GM10847 (cell line): ENCODE measurements around the gene STRIP1.

Experiments used
- POLR2A ChIP-seq: IDR thresholded peaks from 2 replicates; pipeline ENCODE4 v1.6.1; 2011; ENCODE audit not compliant: insufficient read length; ENCODE audit errors: extremely low read depth

Gene STRIP1

GRCh38 chr1:110056776-110057175 lies 22.4 kb downstream of the STRIP1 start:
- TF ChIP-seq POLR2A, result no peak

- TF ChIP-seq POLR2A, result no peak
These were observed 23.6 kb downstream of the STRIP1 start for GRCh38 chr1:110057963-110058518.

GRCh38 chr1:110058591-110058990 lies 24.2 kb downstream of the STRIP1 start:
- no peak for TF ChIP-seq POLR2A

GRCh38 chr1:110059133-110059863 lies 24.9 kb downstream of the STRIP1 start:
- no peak for TF ChIP-seq POLR2A

- TF ChIP-seq POLR2A, result no peak
These were observed 25.7 kb downstream of the STRIP1 start for GRCh38 chr1:110060034-110060661.

- TF ChIP-seq POLR2A, result no peak
These were observed 26.2 kb downstream of the STRIP1 start for GRCh38 chr1:110060662-110061060.

- TF ChIP-seq POLR2A, result no peak
These were observed 26.9 kb downstream of the STRIP1 start for GRCh38 chr1:110061341-110061740.

GRCh38 chr1:110062612-110063011 lies 28.2 kb downstream of the STRIP1 start:
- no peak for TF ChIP-seq POLR2A

GRCh38 chr1:110063781-110064180 lies 29.4 kb downstream of the STRIP1 start:
- TF ChIP-seq POLR2A, result no peak

- TF ChIP-seq POLR2A, result no peak
These were observed 30.3 kb downstream of the STRIP1 start for GRCh38 chr1:110064576-110065337.

- no peak for TF ChIP-seq POLR2A
These were observed 31.4 kb downstream of the STRIP1 start for GRCh38 chr1:110065841-110066240.

- no peak for TF ChIP-seq POLR2A
These were observed 33.1 kb downstream of the STRIP1 start for GRCh38 chr1:110067479-110067892.

GRCh38 chr1:110067893-110068645 lies 33.6 kb downstream of the STRIP1 start:
- TF ChIP-seq POLR2A, result no peak

GRCh38 chr1:110068646-110069403 lies 34.4 kb downstream of the STRIP1 start:
- TF ChIP-seq POLR2A, result no peak

- TF ChIP-seq POLR2A, result no peak
These were observed 35.2 kb downstream of the STRIP1 start for GRCh38 chr1:110069404-110070281.
